ENCODE results near the gene RAB36. TPM values are rescaled to one million over a fixed set of nuclear protein-coding genes. Genes with fewer than 3 reads are reported as not detected.

RAB36 gene
- total RNA-seq, 1 experiment from 2014 or later, result 4.1 TPM

DNA sequence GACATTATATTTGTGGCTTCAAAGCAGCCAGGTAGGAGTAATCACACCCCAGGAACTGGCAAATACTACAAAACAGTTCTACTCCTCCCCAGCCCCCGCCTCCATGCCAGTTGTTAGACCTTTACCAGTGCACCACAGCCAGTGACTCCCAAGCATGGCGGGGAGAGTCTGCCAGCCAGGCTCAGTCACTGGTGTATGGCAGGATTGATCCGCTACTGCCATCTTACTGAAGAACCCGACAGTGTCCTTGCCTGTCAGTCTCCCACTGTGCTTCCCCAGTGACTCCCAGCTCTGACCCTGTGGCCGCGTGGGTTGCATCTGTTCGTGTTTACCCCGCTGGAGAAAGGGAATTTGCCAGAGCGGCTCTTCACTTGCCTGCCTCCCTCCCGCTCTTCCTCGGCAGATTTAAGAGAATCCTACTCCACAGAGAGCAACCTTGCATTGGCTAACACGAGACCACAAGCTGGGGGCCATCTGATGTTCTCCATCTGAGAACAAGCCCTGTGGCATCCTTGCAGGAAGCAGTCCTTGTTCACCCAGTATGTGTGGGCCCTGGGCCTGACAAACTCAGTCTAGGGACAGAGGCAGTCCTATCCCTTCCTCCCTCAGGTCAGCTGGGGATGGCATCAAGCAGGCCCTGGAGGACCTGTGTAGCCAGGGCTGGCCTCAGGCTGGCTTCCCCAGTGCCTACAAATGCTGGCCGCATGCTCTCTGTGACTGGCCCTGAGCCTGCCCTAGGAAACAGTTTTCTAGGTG lies 41.9 kb upstream of the RAB36 start:
- Histone ChIP-seq H3K36me3 (ENCODE audit: control insufficient read depth, insufficient read depth, low read length) (no peaks in the 10 kb centered on the region), H3K27me3 (ENCODE audit: control insufficient read depth, insufficient read depth, low read length) (no peaks in the 10 kb centered on the region), H3K9me3 (ENCODE audit: control insufficient read depth, insufficient read depth, low read depth, low read length) (no peaks in the 10 kb centered on the region), H3K4me1 (ENCODE audit: control insufficient read depth, insufficient read depth, low read length) (no peaks in the 10 kb centered on the region), H3K27ac (ENCODE audit: low read length) (no peak overlapping the region), H3K4me3 (ENCODE audit: low read depth in 2 of 2, low read length in 2 of 2) (no peak overlapping the region)
- in situ Hi-C loops (cut with HindIII; ENCODE audit: low pct_unique_long_range_greater_than_20kb, low sequenced_read_pairs), result no loop called here
- BruUV-seq (replicated peaks), result no TSS peak
- intact Hi-C loops (cut with micrococcal nuclease; ENCODE audit: unreplicated experiment), result no loop called here
- CTCF ChIA-PET, result no interaction called here
- no peak for DNase-seq (ENCODE audit: low read depth, low spot score)
- TF ChIP-seq SIN3A (IDR thresholded peaks at IDR 0.05; ENCODE audit: borderline replicate concordance, insufficient read depth, low read depth, low read length), result no peak
- no peak for TF ChIP-seq POLR2AphosphoS5 (IDR thresholded peaks at IDR 0.05; ENCODE audit: low read depth, low read length)
- TF ChIP-seq, protein P1, sequence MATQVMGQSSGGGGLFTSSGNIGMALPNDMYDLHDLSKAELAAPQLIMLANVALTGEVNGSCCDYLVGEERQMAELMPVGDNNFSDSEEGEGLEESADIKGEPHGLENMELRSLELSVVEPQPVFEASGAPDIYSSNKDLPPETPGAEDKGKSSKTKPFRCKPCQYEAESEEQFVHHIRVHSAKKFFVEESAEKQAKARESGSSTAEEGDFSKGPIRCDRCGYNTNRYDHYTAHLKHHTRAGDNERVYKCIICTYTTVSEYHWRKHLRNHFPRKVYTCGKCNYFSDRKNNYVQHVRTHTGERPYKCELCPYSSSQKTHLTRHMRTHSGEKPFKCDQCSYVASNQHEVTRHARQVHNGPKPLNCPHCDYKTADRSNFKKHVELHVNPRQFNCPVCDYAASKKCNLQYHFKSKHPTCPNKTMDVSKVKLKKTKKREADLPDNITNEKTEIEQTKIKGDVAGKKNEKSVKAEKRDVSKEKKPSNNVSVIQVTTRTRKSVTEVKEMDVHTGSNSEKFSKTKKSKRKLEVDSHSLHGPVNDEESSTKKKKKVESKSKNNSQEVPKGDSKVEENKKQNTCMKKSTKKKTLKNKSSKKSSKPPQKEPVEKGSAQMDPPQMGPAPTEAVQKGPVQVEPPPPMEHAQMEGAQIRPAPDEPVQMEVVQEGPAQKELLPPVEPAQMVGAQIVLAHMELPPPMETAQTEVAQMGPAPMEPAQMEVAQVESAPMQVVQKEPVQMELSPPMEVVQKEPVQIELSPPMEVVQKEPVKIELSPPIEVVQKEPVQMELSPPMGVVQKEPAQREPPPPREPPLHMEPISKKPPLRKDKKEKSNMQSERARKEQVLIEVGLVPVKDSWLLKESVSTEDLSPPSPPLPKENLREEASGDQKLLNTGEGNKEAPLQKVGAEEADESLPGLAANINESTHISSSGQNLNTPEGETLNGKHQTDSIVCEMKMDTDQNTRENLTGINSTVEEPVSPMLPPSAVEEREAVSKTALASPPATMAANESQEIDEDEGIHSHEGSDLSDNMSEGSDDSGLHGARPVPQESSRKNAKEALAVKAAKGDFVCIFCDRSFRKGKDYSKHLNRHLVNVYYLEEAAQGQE (IDR thresholded peaks at IDR 0.05; ENCODE audit: insufficient read depth in 1 of 2, low read depth in 2 of 2, low read length in 1 of 2), result no peak
- TF ChIP-seq TCF7L2 (IDR thresholded peaks at IDR 0.05; ENCODE audit: low read depth, low read length), result no peak
- TF ChIP-seq, protein P2, sequence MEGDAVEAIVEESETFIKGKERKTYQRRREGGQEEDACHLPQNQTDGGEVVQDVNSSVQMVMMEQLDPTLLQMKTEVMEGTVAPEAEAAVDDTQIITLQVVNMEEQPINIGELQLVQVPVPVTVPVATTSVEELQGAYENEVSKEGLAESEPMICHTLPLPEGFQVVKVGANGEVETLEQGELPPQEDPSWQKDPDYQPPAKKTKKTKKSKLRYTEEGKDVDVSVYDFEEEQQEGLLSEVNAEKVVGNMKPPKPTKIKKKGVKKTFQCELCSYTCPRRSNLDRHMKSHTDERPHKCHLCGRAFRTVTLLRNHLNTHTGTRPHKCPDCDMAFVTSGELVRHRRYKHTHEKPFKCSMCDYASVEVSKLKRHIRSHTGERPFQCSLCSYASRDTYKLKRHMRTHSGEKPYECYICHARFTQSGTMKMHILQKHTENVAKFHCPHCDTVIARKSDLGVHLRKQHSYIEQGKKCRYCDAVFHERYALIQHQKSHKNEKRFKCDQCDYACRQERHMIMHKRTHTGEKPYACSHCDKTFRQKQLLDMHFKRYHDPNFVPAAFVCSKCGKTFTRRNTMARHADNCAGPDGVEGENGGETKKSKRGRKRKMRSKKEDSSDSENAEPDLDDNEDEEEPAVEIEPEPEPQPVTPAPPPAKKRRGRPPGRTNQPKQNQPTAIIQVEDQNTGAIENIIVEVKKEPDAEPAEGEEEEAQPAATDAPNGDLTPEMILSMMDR (IDR thresholded peaks at IDR 0.05), result no peak
- POLR2A ChIA-PET, result no interaction called here
- no peak for ATAC-seq

DNA sequence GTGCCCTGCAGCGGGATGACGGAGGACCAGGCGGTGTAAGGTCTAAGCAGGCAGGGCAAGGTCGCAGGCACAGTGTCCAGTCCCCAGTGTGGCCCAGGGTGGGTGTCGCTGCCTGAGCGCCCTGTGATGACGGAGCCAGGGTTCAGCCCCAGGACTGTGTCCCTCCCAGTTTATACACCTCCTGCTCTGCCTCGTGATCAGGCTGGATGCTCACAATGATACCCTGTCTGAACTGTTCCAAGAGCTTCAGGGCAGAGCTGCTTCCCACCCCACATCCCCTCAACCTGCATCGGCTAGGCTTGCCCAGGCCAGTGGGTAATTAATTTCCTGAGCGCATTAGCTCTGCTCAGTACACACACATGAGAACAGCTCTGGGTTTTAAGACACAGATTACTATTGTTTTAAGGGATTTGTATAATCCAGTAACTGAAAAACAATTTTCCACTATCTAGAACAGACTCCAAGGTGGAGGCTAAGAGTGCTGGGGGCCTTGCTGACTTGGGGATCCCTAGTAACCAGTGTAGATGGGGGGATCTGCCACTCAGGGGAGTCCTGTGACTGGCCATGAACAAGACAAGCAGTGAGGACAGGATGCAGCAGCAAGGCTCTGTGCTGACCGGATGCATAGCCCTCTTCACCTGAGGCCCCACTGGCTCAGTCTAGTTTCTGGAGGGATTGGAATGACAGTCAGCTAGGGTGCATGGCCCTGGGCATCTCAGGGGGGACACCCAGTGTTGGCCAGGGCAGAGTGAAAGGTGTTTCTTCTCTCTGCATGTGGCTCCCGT lies 40.9 kb upstream of the RAB36 start:
- no peaks in the 10 kb centered on the region for H3K36me3 ChIP-seq (ENCODE audit: control insufficient read depth, insufficient read depth, low read length)
- ATAC-seq (no peak), DNase-seq (ENCODE audit: low read depth, low spot score) (no peak)
- intact Hi-C loops (cut with micrococcal nuclease; ENCODE audit: unreplicated experiment), result no loop called here
- in situ Hi-C loops (cut with HindIII; ENCODE audit: low pct_unique_long_range_greater_than_20kb, low sequenced_read_pairs), result no loop called here
- H3K4me1 ChIP-seq (ENCODE audit: control insufficient read depth, insufficient read depth, low read length), result no peaks in the 10 kb centered on the region
- CTCF ChIA-PET, result no interaction called here
- BruUV-seq (replicated peaks), result no TSS peak
- POLR2A ChIA-PET, result no interaction called here
- TF ChIP-seq POLR2AphosphoS5 (IDR thresholded peaks at IDR 0.05; ENCODE audit: low read depth, low read length) (no peak), SIN3A (IDR thresholded peaks at IDR 0.05; ENCODE audit: borderline replicate concordance, insufficient read depth, low read depth, low read length) (no peak), TCF7L2 (IDR thresholded peaks at IDR 0.05; ENCODE audit: low read depth, low read length) (no peak)
- TF ChIP-seq, protein P1 (IDR thresholded peaks at IDR 0.05; ENCODE audit: insufficient read depth in 1 of 2, low read depth in 2 of 2, low read length in 1 of 2), result no peak
- TF ChIP-seq, protein P2 (IDR thresholded peaks at IDR 0.05), result no peak
- H3K27ac ChIP-seq (ENCODE audit: low read length), result no peak overlapping the region
- no peaks in the 10 kb centered on the region for H3K9me3 ChIP-seq (ENCODE audit: control insufficient read depth, insufficient read depth, low read depth, low read length)
- H3K4me3 ChIP-seq (ENCODE audit: low read depth in 2 of 2, low read length in 2 of 2), result no peak overlapping the region
- no peaks in the 10 kb centered on the region for H3K27me3 ChIP-seq (ENCODE audit: control insufficient read depth, insufficient read depth, low read length)

Measured in Panc1 (cell line).